Activated T-helper 1 cell treated with anti-CD3 and anti-CD28 coated beads, Interleukin-2, amount 50 U/mL, for 16 hours (primary cell): Measurements from ENCODE around the gene NDST1.

Source experiments
- DNase-seq, 2 donors: peaks; one replicate each; pipeline ENCODE4 v3.0.0-alpha.2; 2020; ENCODE audit warnings: low read depth in 1 of 2, low spot score in 1 of 2

NDST1 gene

DNA sequence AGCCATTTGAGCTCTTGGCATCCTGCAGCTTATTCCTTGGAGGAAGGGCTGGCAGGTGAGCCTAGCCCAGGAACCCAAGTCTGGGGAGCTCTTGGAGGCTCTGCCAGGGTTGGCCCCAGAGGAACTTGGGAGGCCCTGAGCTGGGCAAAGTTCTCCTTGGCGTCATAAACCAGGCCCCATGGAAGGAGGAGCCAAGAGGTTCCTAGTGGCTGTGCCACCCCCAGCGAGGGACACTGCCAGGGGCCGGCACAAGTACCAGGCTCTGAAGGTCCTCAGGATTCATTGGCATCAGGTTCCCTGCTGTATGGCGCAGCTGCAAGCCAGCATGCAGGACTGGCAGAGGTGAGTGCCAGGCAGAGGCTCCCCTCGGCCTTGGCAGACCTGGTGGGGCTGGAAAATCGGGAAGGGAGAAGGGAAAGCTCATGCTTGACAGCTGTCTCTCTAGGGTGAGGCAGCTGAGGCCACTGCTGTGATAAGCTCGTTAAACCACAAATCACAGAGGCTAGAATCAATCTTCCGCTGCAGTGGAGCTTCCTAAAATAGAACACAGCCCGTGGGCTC, 77.9 kb downstream of the NDST1 start:
- DNase-seq, result no peak

DNA sequence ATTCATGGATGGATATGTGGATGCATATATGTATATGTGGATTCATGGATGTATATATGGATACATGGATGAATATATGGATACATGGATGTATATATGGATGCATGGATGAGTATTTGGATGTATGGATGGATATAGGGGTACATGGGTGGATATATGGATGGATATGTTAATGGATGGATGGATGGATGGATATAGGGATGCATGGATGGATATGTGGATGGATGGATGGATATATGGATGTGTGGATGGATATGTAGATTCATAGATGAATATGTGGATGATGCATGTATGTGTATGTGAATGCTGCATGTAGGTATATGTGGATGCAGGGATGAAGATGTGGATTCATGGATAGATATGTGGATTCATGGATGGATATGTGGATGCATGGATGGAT, 79.1 kb downstream of the NDST1 start:
- no peak for DNase-seq

GRCh38 chr5:150587856-150588595, 80.1 kb downstream of the NDST1 start:
- no peak for DNase-seq

GRCh38 chr5:150588596-150588890, 80.6 kb downstream of the NDST1 start:
- no peak for DNase-seq

DNA sequence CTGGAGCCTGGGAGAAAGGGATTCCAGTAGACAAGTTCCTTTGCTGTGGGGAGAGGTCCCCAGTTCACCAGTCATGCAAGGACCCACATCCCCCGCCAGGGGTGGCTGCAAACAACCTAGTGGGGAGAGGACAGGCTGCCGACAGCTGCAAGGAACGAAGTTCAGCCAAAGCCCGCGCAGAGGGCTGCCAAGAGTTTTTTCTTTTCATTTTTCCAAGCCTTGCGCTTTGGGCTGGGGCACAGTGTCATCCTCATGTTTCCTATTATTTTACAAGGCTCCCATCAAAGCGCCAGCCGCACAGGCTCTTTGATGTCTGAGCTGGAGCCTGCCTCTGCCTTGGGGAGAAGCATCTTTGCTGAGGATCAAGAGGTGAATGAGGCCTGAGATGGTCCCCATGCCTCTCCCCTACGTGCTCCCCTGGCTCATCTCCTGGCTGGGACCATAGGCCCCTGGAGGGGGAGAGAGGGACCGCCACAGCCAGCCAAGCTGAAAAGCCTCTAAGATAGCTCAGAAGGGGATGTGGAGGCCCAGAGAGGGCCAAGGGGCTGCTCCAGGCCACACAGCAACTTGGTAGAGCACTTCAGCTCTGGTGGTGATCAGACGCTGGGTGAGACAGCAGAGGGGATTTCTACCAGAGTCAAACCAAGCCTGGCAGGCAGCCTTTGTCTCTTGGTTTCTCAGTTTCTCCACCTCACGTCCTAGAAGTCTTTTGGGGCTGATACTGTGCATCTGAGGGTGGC, 82.1 kb downstream of the NDST1 start:
- DNase-seq, result no peak

DNA sequence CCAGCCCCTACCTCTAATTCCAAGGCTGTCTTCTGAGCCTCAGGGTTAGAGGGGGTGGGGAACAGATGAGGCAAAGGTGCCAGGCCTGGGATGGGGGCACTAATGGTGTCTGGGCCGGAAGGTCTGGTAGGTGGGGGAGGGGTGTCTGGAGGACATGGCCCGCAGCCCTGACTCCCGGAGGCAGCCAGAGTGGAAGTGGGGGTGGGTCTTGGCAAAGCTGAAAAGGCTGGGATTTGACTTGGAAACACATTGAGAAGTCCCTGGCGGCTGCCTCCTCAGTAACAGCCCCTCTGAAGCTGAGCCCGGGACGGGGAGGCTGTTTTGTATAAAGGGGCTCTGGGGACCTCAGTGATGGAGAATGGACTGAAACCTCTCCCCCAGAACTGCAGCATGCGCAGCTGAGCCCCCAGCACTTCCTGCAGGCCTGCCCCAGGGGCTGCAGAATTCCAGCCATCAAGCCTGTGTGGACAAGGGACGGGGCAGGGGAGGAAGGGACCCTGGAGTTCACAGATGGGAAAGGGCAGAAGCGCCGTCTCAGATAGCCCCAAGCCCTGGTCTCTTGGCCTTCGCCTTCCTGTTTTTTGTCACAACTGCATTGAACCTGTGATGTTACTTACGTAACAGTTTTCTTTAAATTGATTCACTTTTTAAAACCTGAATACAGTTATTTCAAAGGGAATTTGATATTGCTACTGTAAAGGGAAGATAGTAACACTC, 83.2 kb downstream of the NDST1 start:
- DNase-seq, result no peak

DNA sequence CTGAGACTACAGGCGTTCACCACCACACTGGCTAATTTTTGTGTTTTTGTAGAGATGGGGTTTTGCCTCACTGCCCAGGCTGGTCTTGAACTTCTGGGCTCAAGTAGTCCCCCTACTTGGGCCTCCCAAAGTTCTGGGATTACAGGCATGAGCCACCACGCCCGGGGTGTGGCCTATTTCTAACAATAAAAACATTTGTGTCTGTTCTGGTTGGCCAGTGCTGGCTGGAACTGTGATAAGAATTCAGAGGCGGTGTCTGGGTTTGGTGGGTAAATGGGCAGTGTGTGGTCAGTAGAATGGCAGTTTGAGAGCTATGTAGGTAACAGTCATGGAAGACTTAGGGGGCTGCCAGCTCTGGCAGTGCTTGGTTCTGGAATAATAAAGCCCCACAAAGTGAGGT, 85.7 kb downstream of the NDST1 start:
- DNase-seq, result no peak

- DNase-seq, result no peak
These were observed 86.1 kb downstream of the NDST1 start for GRCh38 chr5:150593996-150594395.

DNA sequence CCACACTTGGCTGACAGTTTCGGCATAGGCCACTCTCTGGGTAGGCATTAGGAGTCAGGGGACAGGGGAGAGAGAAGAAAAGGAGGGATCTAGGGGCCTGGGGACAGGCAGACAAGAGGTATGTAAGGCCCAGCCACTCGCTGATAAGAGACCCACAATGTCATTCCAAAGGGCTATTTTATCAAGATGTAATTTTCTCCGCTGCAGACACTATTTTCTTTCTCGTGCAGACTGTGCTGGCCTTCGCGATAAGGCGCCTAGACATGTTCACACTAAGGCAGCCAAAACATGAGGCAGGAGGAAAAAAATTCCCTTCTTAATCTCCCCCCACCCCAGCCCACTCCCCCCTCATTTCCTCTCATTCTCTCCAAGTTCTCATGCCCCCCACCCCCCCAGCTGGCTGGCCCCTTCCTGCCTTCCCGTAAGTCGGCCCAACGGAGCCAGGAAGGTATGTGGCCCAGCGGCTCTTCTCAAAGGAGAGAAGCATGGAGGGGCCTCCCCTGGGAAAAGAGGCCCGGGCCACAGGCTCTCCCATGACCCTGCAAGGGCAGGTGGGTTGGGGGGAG, 87.6 kb downstream of the NDST1 start:
- no peak for DNase-seq

- DNase-seq, result no peak
These were observed 88.4 kb downstream of the NDST1 start for GRCh38 chr5:150596313-150596712.

DNA sequence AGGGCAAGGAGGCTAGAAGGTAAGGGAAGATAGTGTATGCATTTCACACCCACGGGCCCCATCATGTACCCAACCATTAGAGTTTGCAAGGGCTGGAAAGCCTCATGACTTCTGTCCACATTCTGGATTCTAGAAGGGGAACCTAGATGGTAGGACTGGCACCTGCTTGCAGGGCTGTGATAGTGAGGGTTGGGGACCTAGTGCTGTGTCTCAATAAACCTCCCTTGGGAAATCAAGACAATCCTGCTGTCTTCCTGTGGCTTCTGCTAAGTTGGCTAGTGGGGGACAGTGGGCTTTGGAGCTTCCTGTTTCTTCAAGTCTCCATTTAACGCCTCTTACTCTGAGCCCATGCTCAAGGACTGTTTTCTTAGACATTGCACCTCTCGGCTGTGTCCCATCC, 88.9 kb downstream of the NDST1 start:
- DNase-seq, result no peak

DNA sequence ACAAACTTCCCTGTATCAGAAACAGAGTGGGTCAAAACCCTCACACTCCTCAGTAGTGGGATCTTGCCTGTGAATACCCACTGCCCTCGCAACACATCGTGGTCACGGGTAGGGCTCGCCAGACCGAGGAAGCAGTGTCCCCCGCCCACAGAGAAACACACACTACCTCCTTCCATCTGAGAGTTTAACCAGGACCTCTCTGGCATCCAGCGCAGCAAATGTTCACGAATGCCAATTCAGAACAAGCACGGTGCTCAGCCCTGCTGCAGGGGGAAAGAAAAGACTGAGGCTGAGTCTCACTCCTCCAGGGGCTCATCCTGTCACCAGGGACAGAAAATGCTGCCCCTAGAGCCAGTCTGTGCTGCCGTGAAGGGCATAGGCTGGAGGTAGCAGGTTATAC, 90.1 kb downstream of the NDST1 start:
- DNase-seq, result no peak

GRCh38 chr5:150598821-150599273, 90.9 kb downstream of the NDST1 start:
- no peak for DNase-seq

GRCh38 chr5:150599281-150599680, 91.3 kb downstream of the NDST1 start:
- DNase-seq, result no peak

- no peak for DNase-seq
These were observed 92.1 kb downstream of the NDST1 start for GRCh38 chr5:150599917-150600511.

DNA sequence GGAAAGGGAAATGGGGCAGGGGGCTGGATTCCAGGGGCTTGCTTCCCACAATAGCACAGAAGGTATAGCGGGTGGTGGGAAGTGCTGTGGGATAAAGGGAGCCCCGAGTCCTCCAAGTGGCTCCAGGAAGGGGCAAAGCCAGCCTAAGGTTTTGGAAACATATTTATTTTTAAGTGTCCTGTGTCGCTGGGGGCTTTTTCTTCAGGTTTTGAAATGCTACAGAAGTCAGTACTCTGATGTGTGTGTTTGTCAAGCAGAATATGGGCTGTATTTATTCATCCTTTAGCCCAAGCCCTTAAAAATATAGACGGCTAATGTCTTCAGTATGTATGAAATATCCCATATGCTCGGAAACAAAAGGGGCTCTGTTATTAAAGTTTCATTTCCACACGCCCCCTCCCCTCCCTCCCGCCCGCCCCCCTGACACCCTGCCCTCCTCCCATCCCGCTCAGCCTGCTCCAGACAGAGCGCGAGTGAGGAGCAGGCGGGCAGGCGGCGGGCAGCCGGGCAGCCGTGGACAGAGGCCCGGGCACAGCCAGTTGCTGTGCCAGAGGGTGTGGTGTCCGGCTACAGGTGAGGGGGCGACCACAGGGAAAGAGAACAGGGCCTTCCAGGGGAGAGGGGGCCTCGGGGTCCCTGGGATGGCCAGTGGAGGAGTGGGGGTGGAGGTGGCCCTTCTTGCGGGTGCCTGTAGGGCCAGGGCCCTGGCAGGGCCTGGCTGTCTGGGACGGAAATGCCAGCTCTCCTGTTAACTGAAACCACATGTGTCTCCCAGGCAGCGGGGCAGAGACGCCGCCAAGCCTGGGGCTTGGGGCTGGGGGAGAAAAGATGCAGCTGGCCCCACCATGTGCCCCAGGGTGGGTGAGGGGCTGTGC, 92.9 kb downstream of the NDST1 start:
- DNase-seq, result no peak

DNA sequence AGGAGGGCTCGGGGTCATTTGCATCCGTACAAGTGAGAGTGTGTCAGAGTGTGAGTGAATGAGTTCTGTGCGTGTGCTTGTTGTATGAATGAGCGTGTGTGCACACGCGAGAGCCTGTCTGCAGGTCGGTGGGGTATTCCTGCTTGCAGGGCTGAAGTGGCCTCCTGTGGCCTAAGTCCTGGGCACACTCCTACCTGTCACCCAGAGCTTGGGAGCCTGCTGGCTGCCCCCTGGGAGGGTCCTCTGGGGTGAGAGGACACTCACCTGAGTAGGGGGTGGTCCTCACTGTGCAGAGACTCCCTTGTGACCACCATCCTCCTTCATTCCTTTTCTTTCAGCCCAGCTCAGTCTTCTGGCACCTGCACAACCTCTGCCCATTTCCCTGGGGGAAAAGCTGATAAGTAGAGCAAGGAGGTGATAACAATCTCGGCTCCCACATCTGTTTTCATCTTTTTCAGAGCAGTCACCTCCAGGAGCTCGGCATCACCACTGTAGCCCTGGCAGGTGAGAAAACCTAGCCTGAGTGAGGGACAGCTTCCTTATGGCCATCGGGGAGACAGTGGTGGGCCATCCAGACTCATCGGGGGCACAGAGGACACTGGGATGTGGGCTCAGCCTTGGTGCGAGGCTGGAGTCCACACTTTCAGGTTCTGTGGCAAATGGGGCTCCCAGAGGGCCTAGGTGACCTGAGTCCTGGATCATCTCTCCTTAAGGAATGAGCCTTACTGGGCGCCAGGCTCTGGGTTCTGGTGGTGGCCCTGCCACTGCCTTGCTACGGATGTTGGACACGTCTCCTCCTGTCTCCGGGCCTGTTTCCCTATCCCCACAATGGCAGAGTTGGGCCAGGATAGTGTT, 93.8 kb downstream of the NDST1 start:
- DNase-seq, result no peak

DNA sequence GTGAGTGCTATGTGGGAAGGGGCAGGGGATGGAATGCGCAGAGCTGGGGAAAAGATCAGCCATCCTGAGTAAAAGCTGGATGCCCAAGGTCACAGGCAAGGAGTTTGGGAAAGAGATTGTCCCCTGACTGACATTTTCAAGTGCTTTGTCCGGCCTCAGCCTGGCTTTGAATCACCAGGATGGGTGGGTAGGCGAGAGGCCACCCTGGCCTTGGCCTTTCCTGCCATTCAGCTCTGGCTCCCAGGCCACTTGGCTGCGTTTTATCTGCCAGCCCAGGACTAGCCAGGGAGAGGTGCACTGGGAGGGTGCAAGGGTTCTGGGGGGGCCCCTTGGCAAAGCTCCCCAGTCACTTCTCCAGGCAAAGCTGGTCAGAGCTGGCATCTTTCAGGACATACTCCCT, 95.1 kb downstream of the NDST1 start:
- DNase-seq, result no peak

DNA sequence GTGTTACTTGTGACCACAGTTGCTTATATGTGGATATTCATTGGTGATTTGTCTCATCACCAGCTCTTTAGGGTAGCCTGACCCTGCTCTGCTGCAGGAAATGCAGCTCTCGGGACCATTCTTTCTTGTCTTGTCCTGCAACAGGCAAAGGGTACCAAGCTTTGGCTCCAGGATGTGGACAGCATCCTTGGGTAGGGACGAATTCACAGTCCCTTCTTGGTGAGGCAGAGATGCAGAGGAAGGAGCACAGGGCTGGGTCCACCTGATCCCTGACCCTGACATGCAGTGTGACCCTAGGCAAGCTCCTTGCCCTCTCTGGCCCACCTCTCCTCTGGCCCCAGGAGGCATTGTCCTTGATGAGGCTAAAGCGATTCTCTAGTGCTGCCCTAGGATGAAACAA, 95.6 kb downstream of the NDST1 start:
- no peak for DNase-seq
